ENCODE measurements around the gene MACROD2.

Gene MACROD2

DNA sequence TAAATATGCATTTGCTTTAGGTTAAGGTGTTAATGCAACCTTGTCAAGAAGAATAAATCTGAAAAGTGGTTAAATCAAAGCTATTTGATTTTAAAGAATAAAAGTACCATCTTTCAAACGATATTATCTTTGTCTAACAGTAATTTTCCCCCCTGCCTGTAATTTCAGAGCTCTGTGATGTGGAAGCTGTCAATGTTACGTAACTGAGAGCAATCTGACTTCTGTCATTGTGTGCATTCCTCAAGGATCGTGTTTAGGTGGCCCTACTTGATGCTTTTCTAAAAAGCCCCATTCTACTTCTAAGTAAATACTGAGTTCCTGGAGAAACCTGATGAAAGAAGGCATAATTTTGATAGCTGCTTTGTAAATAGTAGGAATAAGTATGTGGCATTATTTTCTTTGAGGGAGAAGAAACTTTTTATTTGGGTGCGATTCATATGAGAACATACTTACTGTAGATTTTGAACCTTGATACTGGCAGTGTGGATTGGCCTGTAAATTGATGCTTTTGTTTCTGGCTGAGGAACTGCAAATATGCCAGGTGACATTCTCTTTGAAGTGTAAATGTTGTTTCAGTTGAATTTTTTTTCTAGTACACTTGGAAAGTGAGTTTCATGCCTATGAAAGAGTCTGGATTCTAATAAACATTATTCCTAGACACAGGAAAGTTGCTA is 871.7 kb downstream of the MACROD2 start:
- no peak for DNase-seq (ENCODE audit: low read depth)

DNA sequence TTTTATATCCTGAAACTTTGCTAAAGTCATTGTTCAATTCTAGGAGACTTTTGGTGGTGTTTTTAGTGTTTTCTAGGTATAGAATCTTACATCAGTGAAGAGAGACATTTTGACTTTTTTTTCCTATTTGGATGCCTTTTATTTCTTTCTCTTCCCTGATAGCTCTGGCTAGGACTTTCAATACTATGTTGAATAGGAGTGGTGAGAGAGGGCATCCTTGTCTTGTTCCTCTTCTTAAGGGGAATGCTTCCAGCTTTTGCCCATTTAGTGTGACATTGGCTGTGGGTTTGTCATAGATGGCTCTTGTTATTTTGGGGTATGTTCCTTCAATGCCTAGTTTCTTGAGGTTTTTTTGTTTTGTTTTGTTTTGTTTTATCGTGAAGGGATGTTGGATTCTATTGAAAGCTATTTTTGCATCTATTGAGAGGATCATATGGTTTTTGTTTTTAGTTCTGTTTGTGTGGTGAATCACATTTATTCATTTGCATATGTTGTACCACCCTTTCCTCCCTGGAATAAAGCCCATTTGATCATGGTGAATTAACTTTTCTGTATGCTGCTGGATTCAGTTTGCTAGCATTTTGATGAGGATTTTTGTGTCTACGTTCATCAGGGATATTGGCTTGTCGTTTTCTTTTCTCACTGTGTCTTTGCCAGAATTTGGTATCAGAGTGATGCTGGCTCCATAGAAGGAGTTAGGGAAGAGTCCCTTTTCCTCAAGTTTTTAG is 882.1 kb downstream of the MACROD2 start:
- DNase-seq (ENCODE audit: low read depth) = no peak

DNA sequence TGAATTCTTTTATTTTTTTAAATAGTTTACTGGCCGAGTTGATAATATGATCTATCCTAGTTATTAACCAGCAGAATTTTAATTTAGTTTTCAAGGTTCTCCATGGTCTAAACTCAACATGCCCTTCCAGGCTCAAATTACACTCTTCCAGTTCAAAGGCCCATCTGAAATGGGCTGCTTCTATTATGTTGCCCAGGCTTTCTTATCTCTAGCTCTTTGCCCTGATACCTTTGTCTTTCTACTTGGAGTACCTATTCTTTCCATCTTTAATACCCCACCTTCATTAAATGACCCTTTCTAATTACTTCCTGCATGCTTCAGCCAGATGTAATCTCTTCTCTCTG is 883.3 kb downstream of the MACROD2 start:
- no peak for DNase-seq (ENCODE audit: low read depth)

DNA sequence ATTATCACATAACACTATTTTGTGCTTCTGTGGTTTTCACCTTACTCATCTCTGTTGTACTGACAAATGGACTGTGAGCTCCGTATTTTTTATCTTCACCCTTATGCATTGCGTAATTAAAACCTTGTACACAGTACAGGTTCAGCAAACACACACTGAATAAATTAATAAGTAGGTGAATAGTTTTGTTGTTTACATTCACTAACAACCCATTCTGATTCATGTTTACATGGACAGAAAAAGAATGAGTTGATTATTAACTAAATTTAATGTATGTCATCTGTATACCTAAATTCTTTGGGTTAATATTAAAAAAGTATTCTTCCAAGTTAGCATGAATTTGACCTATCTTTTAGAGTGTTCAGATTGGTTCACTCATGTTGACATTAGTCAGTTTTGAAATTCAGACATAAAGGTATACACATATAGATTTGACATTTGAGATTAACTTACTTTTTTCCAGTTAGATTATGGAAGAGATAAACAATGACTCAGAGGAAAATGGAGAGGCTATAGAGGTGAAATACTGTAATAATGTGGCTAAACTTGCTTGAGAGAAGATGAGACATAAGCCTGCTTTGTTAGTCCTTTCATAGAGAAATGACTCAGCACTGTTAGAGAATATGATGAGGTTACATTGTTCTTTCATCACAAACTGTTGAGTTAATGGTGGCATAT is 883.8 kb downstream of the MACROD2 start:
- DNase-seq (ENCODE audit: low read depth) = no peak

DNA sequence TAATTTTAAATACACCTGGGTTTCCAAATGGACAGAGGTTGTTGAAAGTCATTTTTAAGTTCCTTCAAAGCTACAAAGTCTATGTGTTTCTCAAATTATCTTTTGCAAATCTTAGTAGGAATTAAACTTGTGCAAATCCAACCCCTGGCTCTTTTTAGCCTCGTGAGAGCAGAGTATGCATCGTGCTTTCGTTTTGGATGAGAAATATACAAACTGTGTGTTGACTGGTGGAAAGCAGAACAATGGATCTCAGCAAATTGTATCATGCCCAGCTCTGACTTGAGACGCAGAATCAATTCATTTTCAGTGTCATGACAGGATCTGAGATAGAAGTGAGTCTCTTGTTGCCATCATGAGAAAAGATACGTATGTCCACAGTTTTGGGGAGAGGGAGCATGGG is 884.5 kb downstream of the MACROD2 start:
- DNase-seq (ENCODE audit: low read depth) = no peak

DNA sequence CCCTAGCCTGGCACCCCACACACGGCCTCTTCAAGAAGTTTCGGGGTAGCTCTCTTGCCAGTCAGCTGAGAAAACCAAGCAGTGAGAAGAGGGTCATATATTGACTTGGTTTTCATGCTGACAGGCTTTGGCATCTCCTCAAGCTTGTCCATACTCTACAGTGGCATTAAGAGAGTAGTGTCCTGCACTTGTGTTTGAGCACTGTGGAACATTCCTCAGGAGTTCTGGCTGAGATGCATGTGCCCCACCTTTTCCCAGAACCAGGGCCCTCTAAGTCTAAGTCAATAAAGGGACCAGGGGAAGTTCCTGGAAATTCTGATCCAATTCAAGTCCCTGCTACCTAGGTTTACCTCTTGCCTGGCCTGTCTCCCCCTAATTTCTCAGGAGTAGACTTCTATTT is 886.2 kb downstream of the MACROD2 start:
- DNase-seq (ENCODE audit: low read depth) = no peak

DNA sequence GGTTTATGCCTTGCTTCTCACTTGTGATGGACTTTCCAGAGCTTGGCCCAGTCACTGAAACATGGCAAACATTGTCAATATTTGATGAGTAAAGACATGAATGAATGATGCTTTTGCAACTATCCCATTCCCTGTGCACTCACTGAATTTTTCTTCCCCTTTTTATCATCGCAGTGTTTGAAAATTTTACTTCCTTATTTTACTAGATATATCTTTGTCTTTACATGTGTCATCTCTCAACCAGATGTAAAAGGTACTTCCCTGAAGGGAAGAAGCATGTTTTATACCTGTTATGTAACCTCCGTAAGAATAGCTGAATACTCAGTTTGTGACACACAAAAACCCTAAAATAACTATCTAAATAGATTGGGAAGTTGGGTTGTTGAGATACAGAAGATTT is 886.8 kb downstream of the MACROD2 start:
- no peak for DNase-seq (ENCODE audit: low read depth)

DNA sequence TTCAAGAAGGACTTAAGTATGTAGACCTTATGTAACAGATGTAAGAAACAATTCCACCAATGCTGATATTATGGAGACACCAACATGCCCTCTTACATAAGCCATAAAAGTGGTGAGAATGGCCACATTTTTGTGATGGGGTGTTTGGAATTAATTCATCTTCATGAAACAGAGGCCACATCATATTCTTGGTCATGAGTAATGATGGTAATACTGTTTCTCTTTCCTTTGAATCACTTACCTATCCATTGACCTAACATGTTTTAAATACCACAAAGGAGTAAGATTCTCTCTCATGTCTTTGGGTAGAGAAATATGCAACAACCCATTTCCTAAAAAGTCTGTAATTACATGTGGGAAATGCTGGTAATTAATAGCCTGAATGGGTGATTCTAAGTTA is 887.5 kb downstream of the MACROD2 start:
- DNase-seq (ENCODE audit: low read depth) = no peak

DNA sequence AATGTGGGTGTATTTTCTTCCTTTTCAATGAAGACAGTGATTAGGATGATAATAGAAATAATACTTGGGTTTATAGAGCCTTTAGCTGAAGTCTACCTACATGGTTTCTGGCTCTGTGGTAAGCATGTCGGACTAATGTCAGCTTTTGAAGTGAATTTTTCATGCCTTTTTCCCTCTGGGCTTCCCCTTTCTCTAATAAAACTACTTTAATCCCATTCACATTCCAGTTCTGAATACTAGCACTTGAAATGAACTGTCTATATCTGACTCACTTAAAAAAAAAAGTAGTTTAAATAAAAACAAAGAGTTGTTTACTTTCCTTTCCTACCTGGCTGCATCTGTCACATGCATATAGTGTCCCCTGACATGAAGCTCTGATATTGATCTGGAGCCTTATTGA is 888.0 kb downstream of the MACROD2 start:
- no peak for DNase-seq (ENCODE audit: low read depth)

DNA sequence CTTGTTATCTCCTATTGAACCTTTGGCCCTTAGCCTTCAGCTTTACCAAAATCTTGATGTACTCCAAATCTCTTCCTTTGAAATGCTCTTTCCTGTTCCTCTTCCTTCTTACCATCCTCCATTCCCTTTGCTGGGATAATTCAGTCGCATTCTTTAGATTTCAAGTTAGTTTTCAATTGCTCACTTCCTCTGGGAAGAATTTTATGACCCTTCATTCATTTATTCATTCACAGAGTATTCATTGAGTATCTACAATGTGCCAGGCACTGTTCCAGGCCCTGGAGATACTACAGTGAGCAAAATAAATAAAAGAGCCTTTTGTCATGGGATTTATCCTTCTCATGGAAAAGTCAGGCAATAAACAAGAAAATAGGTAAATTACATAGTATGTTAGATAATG is 890.3 kb downstream of the MACROD2 start:
- DNase-seq (ENCODE audit: low read depth) = no peak

DNA sequence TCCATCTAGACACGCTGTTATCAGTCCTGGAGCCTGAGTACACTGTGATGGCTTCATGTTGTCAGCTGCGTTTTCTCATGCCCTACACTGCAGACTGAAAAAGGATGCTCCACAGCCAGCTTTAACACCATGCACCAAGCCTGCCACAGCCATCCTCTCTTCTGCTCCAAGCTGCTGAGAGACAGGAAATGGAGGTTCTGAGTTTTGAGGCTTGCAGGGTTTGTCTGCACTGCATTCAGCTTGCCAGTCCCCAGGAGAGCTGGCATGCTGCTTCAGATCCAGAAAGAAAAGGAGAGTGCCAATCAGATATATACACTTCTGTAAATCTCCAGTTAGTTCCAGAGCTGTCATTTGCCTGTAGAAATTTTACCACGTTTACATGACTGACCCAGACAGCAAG is 892.8 kb downstream of the MACROD2 start:
- no peak for DNase-seq (ENCODE audit: low read depth)

DNA sequence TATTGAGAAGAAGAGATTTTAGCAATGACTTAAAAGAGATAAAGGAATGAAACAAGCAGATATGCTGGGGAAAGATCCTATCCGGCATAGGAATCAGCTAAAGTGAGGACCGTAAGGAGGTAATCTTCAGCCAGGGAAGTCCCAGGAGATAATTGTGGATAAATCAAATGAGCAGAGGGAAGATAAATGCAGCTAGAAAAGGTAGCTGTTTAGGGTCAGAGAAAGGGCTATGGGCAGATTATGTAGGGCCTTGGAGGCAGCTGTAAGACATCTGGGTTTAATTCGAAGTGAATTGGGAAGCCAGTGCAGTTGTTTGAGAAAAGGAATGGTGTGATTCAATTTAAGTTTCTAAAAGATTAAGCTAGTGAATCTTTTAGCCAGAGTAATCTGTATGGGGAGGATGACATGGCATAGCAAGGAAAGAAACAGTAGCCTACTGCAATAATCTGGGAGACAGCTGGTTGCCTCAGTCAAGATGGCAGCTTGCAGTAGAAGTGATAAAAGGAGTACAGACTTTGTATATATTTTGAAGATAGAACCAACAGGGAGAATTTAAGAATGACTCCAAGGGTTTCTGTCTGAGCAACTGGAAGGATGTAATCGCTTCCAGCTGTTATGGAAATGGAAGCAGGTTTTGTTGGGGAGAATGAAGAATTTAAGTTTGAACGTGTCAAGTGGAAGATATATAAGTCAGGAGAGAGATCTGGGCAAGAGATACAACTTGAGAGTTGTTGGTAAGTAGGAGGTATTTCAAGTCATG is 894.4 kb downstream of the MACROD2 start:
- DNase-seq (ENCODE audit: low read depth) = no peak

DNA sequence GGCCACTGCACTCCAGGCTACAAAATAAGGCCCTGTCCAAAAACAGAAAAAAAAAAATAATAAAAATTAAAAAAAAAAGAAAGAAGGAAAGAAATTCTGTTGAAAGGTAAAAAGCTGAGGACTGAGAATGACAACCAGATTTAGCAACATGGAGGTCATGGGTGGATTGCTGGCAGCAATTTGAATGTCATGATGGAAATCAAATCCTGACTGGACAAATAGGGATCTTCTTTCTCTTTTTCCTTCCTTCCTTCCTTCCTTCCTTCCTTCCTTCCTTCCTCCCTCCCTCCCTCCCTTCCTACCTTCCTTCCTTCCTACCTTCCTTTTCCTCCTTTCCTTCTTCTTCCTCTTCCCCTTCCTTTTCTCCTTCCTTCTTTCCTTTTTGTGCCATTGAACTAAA is 895.4 kb downstream of the MACROD2 start:
- DNase-seq (ENCODE audit: low read depth) = no peak

DNA sequence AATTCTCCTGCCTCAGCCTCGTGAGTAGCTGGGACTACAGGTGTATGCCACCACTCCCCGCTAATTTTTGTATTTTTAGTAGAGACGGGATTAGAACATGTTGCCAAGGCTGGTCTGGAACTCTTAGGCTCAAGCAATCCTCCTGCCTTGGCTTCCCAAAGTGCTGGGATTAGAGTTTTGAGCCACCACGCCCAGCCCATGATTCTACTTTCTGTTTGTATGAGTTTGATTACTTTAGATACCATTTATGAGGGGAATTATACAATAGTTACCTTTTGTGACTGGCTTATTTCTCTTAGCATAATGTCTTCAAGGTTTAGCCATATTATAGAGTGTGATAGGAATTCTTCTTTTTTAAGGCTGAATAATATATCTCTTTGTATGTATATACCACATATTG is 897.5 kb downstream of the MACROD2 start:
- no peak for DNase-seq (ENCODE audit: low read depth)

DNA sequence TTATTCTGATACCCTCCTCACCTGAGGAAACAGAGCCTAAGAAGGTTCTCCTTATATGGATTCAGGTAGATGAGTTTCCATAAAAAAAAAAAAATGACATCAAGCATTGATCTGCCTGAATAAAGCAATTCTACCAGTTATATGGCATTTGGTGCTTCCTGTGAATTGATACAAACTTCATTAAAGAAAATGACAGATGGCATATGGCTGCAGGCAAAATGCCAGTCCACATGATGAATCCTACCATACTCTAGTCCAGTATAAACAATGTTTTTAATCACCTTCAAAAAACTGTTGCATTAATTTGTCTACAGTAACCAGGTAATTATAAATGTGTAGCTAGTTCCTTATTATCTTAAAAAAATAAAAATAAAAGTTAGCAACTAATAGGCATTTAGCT is 901.3 kb downstream of the MACROD2 start:
- DNase-seq (ENCODE audit: low read depth) = no peak

DNA sequence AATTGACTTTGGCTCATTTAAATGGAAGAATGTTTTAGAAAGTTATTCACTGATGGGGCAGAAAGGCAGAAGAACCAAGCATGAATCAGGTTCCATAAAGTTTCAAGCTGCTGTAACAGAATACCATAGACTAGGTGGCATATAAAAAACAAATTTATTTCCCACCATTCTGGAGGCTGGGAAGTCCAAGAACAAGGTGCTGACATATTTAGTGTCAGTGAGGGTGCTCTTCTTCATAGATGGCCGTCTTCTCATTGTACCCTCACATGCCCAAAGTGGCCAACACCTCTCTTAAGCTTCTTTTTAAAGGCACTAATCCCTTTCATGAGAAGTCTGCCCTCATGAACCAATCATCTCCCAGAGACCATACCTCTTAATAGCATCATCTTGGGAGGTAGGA is 902.3 kb downstream of the MACROD2 start:
- DNase-seq (ENCODE audit: low read depth) = no peak

DNA sequence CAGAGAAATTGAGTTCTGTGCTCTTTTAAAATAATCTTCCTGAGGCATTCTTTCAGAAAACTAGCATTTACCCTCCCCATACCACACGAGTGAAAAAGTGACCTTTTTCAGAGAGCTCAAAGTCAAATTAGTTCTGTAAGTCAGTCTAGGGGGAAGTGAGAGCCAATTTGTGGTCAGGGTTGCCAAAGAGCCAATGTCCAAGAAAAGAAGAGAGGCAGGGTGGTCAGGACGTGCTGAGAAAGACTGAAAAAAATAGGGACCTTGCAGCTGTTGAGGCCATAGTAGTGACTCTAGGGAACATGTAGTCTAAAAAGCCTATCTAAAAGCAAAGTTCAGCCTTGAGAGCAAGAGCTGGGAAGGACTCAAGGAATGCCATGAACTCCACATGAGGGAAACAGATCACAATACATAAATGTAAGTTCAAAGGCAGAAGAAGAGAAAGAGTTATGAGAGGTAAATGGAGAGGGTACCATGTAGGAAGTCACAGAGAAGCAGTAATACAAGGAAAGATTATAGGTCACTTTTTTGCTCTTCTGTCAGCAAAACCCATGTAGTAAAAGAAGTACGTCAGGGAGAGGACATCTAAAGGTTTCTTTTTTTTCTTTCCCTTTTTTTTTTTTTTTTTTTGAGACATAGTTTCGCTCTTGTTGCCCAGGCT is 907.2 kb downstream of the MACROD2 start:
- no peak for DNase-seq (ENCODE audit: low read depth)

DNA sequence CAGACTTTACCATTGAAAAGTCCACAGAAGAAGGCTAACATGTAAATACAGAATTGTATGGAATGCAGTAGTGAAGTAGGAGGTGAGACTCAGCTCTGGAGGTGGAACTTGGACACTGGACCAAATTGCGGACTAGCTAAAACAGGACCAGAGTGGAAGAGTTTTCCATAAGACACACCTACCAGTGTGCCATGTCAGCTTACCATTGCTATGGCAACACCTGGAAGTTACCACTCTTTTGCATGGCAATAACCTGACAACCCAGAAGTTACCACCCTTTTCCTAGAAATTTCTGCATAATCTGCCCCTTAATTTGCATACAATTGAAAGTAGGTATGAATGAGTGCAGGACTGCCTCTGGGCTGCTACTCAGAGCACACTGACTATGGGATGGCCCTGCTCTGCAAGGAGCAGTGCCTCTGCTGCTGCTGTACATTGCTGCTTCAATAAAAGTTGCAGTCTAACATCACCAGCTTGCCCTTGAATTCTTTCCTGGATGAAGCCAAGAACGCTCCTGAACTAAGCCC is 911.7 kb downstream of the MACROD2 start:
- DNase-seq (ENCODE audit: low read depth) = no peak

DNA sequence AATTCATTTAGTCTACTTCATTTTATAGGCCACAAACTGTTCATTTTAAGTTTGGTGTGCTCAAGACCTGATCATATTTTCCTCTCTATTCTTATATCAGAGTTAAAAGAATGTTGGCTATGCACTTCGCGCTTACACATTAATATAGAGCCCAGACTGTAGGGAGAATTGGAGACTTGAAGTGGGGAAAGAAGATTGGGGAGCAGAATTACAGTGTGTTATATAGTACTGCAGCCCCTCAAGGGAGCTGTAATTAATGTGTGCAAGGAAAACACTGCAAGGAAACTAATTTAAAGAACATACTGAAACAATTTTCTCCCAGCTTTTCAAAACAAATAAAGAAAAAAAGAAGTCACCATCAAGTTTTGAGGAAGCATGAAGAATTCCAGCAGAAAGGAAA is 914.8 kb downstream of the MACROD2 start:
- no peak for DNase-seq (ENCODE audit: low read depth)

DNA sequence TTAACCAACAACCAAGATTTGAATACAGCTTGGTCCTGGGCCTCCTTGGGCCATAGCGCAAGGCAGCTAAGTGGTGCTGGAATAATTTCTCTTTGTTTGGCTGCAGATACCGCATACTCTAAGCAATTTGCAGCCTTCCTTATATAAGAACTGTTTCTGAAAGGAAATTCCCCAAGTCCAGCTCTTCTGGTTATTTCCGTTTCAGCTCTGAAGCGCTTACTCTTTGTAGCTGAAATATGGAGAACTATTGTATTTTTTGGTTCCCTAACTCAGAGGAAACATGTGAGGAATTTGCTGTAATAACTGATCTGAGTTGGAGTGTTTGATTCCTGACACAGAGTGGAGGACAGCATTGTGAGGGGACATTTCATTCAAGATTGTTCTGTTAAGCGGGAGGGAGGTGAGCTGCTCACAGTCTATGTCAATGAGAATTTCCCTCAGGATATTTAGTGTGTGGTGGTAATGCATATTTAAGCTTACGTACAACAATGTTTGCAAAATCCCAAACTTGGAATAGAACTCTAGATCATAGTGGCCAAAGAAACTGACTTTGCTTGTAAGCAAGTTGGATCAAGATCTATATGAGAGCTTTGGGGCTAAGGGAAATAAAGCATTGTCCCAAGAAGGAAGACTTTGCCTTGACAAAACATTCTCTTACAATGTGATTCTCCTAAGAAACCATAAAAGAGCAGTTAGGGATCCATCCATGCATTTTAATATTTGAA is 918.7 kb downstream of the MACROD2 start:
- DNase-seq (ENCODE audit: low read depth) = no peak

DNA sequence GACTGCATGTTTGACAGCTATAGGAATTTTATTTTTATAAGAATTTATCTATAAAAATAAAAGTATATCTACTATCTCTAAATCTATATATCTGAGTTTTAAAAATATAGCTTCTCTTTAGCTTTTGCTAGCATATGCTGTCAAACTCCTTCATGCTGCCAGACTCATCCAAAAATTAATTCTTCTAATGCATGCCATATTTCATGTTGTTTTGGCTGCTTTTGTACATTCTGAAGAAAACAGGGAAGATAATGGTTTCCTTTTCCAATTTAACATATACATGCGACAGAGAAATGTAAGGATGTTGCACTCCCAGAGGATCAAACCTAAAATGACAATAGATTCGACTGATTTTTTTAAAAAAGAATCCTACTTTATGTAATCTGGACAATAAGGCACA is 919.3 kb downstream of the MACROD2 start:
- no peak for DNase-seq (ENCODE audit: low read depth)

All from stimulated activated CD8-positive, alpha-beta memory T cell treated with anti-CD3 and anti-CD28 coated beads, Interleukin-15, amount 100 ng/mL, for 24 hours (primary cell).